Gastrocnemius medialis (tissue), 4 donors: Measurements from ENCODE around the gene NSD2. TPM values are rescaled to one million over a fixed set of nuclear protein-coding genes. Genes with fewer than 3 reads are reported as not detected.

Experiments used
- ATAC-seq, 2 donors: fragments of 150-250 bp; one replicate each; pipeline ENCODE4 v1.9.1; 2016
- DNase-seq, 2 donors: peaks; one replicate each; pipeline ENCODE4 v3.0.0-alpha.2; 2019
- H3K27ac ChIP-seq, 4 donors: fragments of 200-600 bp; sonication (generic); 1 replicate in 1 of 4; 2 replicates in 3 of 4; pipeline ENCODE4 v1.5.1; 2016 to 2018; ENCODE audit warnings: mild to moderate bottlenecking in 2 of 4, moderate library complexity in 1 of 4
- H3K27me3 ChIP-seq, 3 donors: fragments of 200-600 bp; sonication (generic) in 2 of 3; 1 replicate in 1 of 3; 2 replicates in 2 of 3; pipeline versions ENCODE4 v1.5.1 to v1.6.0; 2016 to 2019; ENCODE audit warnings: mild to moderate bottlenecking in 1 of 3, moderate library complexity in 1 of 3
- H3K36me3 ChIP-seq, 2 donors: fragments of 200-600 bp; sonication (generic) in 1 of 2; one replicate each; pipeline ENCODE4 v1.5.1; 2017 to 2018
- H3K4me1 ChIP-seq, 2 donors: fragments of 200-600 bp; sonication (generic) in 1 of 2; one replicate each; pipeline ENCODE4 v1.5.1; 2016 to 2017; ENCODE audit warnings: mild to moderate bottlenecking in 2 of 2
- H3K4me3 ChIP-seq, 4 donors: fragments of 200-600 bp; sonication (generic) in 3 of 4; 1 replicate in 1 of 4; 2 replicates in 3 of 4; pipeline ENCODE4 v1.5.1; 2016 to 2019; ENCODE audit warnings: mild to moderate bottlenecking in 2 of 4
- H3K9me3 ChIP-seq, 3 donors: fragments of 200-600 bp; sonication (generic) in 2 of 3; 1 replicate in 1 of 3; 2 replicates in 2 of 3; pipeline ENCODE4 v1.5.1; 2016 to 2019
- CTCF ChIP-seq, 5 experiments: fragments of 450-650 bp in 3 of 5; fragments of 200-600 bp in 2 of 5; sonication (generic) in 2 of 5; IDR thresholded peaks in 4 of 5; conservative IDR thresholded peaks in 1 of 5; 1 replicate in 4 of 5; 2 replicates in 1 of 5; pipeline ENCODE4 v1.5.1; 2016 to 2019; ENCODE audit warnings: antibody characterized with exemption in 5 of 5, mild to moderate bottlenecking in 3 of 5, moderate library complexity in 3 of 5
- POLR2A ChIP-seq, 2 donors: fragments of 450-650 bp; IDR thresholded peaks; one replicate each; pipeline ENCODE4 v1.6.1; 2017; ENCODE audit warnings: antibody characterized with exemption in 2 of 2, mild to moderate bottlenecking in 2 of 2, moderate library complexity in 2 of 2
- in situ Hi-C, 4 donors: fragments of 200-750 bp; cut with MboI; loops; one replicate each; pipeline versions ENCODE4 v1.15.0 to v1.8.0; 2017; ENCODE audit warnings: low sequenced_read_pairs in 4 of 4
- intact Hi-C: fragments of 100-400 bp; cut with DNase I; formaldehyde crosslinking; loops from one replicate; pipeline ENCODE4 v1.15.1; 2023; ENCODE audit warnings: low total_unique reads
- total RNA-seq, 4 donors: library from RNA; depleted of rRNA; stranded (reverse); fragments of >200 nt; gene quantifications; one replicate each; pipeline versions ENCODE4 v1.1.0 to v1.2.3, GENCODE V29; 2016

The NSD2 gene
- total RNA-seq, 4 donors from 2014 or later: 14.8 to 21.3 (median 16.8) TPM

- ATAC-seq: no peak
- Histone ChIP-seq H3K4me1 (peaks cover 7 to 8% of the 10 kb centered on the region in 2 donors), H3K27me3 (peaks cover 13 to 33% (median 32%) of the 10 kb centered on the region in 3 donors), H3K27ac (no peak overlapping the region), H3K4me3 (no peak overlapping the region), H3K36me3 (no peaks in the 10 kb centered on the region), H3K9me3 (no peaks in the 10 kb centered on the region)
- in situ Hi-C loops (no loop called here), intact Hi-C loops (no loop called here)
- no peak for DNase-seq
- TF ChIP-seq CTCF (IDR thresholded peaks at IDR 0.05 in 4 of 5, conservative IDR thresholded peaks at IDR 0.05 in 1 of 5): no peak
- no peak for TF ChIP-seq POLR2A (IDR thresholded peaks at IDR 0.05)
Observed at GRCh38 chr4:1866189-1866661, 5.0 kb upstream of the NSD2 start.

DNA sequence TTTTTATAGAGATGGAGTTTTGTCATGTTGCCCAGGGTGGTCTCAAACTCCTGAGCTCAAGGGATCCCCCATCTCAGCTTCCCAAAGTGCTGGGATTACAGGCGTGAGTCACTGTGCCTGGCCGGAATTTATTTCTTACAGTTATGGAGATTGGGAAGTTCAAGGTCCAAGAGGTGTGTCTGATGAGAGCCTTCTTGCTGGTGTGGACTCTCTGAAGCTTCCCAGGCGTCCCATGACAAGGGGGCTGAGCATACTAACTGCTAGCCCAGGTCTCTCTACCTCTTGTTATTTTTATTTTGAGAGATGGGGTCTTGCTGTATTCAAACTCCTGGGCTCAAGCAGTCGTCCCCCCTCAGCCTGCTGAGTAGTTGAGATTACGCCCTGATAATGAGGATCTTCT is 2.9 kb upstream of the NSD2 start:
- TF ChIP-seq POLR2A (IDR thresholded peaks at IDR 0.05) (no peak), CTCF (IDR thresholded peaks at IDR 0.05 in 4 of 5, conservative IDR thresholded peaks at IDR 0.05 in 1 of 5) (no peak)
- no peak for DNase-seq
- in situ Hi-C loops (no loop called here), intact Hi-C loops (no loop called here)
- no peaks in the 10 kb centered on the region for H3K9me3 ChIP-seq
- H3K27me3 ChIP-seq: peaks cover 9 to 24% (median 22%) of the 10 kb centered on the region in 3 donors
- no peaks in the 10 kb centered on the region for H3K36me3 ChIP-seq
- no peak overlapping the region for H3K4me3 ChIP-seq
- H3K27ac ChIP-seq: no peak overlapping the region
- peaks cover 16 to 22% of the 10 kb centered on the region in 2 donors for H3K4me1 ChIP-seq
- no peak for ATAC-seq

DNA sequence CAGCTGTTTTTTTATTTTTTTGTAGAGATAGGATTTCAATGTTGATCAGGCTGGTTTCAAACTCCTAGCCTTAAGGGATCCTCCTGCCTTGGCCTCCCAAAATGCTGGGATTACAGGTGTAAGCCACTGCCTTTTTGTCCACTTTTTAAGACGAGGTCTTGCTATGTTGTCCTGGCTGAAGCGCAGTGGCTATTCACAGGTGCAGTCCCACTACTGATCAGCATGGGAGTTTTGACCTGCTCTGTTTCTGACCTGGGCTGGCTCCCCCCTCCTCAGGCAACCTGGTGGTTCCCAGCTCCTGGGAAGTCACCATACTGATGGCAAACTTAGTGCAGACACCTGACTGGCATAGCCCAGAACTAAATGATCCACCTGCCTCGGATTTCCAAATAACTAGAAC is 2.3 kb upstream of the NSD2 start:
- DNase-seq (no peak), ATAC-seq (no peak)
- intact Hi-C loops (no loop called here), in situ Hi-C loops (no loop called here)
- H3K27ac ChIP-seq: no peak overlapping the region
- H3K36me3 ChIP-seq: no peaks in the 10 kb centered on the region
- peaks cover 8 to 18% (median 17%) of the 10 kb centered on the region in 3 donors for H3K27me3 ChIP-seq
- TF ChIP-seq POLR2A (IDR thresholded peaks at IDR 0.05) (no peak), CTCF (IDR thresholded peaks at IDR 0.05 in 4 of 5, conservative IDR thresholded peaks at IDR 0.05 in 1 of 5) (no peak)
- H3K4me3 ChIP-seq: no peak overlapping the region
- H3K4me1 ChIP-seq: peaks cover 16 to 23% of the 10 kb centered on the region in 2 donors
- no peaks in the 10 kb centered on the region for H3K9me3 ChIP-seq

- no peak for DNase-seq
- no peak for TF ChIP-seq POLR2A (IDR thresholded peaks at IDR 0.05)
- no peak for TF ChIP-seq CTCF (IDR thresholded peaks at IDR 0.05 in 4 of 5, conservative IDR thresholded peaks at IDR 0.05 in 1 of 5)
- Histone ChIP-seq H3K27ac (peak overlapping the region; percentile 87 to 96 (median 91)), H3K36me3 (no peaks in the 10 kb centered on the region), H3K4me1 (peaks cover 16 to 23% of the 10 kb centered on the region in 2 donors), H3K4me3 (peak overlapping the region; percentile 67 to 91 (median 79)), H3K27me3 (peaks cover 8 to 9% (median 9%) of the 10 kb centered on the region in 3 donors), H3K9me3 (no peaks in the 10 kb centered on the region)
- in situ Hi-C loops: no loop called here
- ATAC-seq: no peak
- intact Hi-C loops: loop anchor here (1.0 to 5.0 kb wide), 3 partner anchors 13 to 522 kb away; partner anchors contain the start of genes LETM1, NELFA and UVSSA
Observed at GRCh38 chr4:1869530-1870327, 1.5 kb upstream of the NSD2 start.
